B cell (primary cell): ENCODE measurements around the gene DNM2. TPM values are rescaled to one million over a fixed set of nuclear protein-coding genes. Genes with fewer than 3 reads are reported as not detected.

ENCODE experiments used
- ATAC-seq: fragments of 200-7000 bp; cut with Tn5 transposase; one replicate; pipeline ENCODE4 v1.10.0; 2021; ENCODE audit warnings: low read depth, mild to moderate bottlenecking, moderate number of reproducible peaks, moderate library complexity
- CTCF ChIA-PET: fragments of 350-600 bp; sonication (Branson Sonifier 250); formaldehyde crosslinking; loops from one replicate; lab custom pipeline; 2021; ENCODE audit warnings: antibody characterized with exemption, inconsistent platforms; lab: Charles Lee
- POLR2A ChIA-PET: fragments of 350-600 bp; sonication (Branson Sonifier 250); formaldehyde crosslinking; loops from one replicate; lab custom pipeline; 2021; ENCODE audit warnings: antibody characterized with exemption; lab: Charles Lee
- DNase-seq: peaks from one replicate; pipeline ENCODE4 v3.0.0; 2013
- H2AFZ ChIP-seq: 2 replicates; pipeline ENCODE4 v1.6.1; 2012; ENCODE audit warnings: mild to moderate bottlenecking, low read depth, low read length; ENCODE audit not compliant: insufficient read depth, poor library complexity, severe bottlenecking
- H3K27ac ChIP-seq, 2 donors: 1 replicate in 1 of 2; 2 replicates in 1 of 2; pipeline ENCODE4 v1.5.1; 2012 to 2013; ENCODE audit warnings: low read length in 2 of 2, mild to moderate bottlenecking in 2 of 2, moderate library complexity in 1 of 2
- H3K27me3 ChIP-seq, 4 experiments: fragments of 200-600 bp in 1 of 4; sonication (generic) in 1 of 4; replicated peaks in 1 of 4; 1 replicate in 2 of 4; 2 replicates in 2 of 4; pipeline versions ENCODE4 v1.6.1 to v1.7.0; 2013 to 2016; ENCODE audit warnings: low read length in 3 of 4, mild to moderate bottlenecking in 2 of 4, mixed read lengths in 1 of 4, moderate library complexity in 1 of 4; ENCODE audit not compliant: insufficient read depth in 4 of 4, control insufficient read depth in 3 of 4; ENCODE audit errors: control extremely low read depth in 1 of 4
- H3K36me3 ChIP-seq, 2 experiments: replicated peaks in 1 of 2; 1 replicate in 1 of 2; 2 replicates in 1 of 2; pipeline versions ENCODE4 v1.6.1 to v1.7.1; 2013; ENCODE audit warnings: low read length in 1 of 2; ENCODE audit not compliant: insufficient read depth in 2 of 2, control insufficient read depth in 1 of 2; ENCODE audit errors: control extremely low read depth in 1 of 2, extremely low read depth in 1 of 2
- H3K4me1 ChIP-seq, 2 donors: fragments of 200-600 bp in 1 of 2; sonication (generic) in 1 of 2; 1 replicate in 1 of 2; 2 replicates in 1 of 2; pipeline versions ENCODE4 v1.5.1 to v1.6.1; 2013 to 2017; ENCODE audit warnings: low read length in 2 of 2; ENCODE audit not compliant: control insufficient read depth in 2 of 2, insufficient read depth in 2 of 2
- H3K4me2 ChIP-seq: replicated peaks from 2 replicates; pipeline ENCODE3; 2012; ENCODE audit warnings: mild to moderate bottlenecking, low read depth, low read length; ENCODE audit not compliant: poor library complexity, severe bottlenecking
- H3K4me3 ChIP-seq, 5 experiments: fragments of 200-600 bp in 1 of 5; sonication (generic) in 1 of 5; 1 replicate in 3 of 5; 2 replicates in 2 of 5; pipeline versions ENCODE4 v1.5.1 to v1.7.0; 2011 to 2016; ENCODE audit warnings: low read length in 4 of 5, mild to moderate bottlenecking in 4 of 5, low read depth in 2 of 5, control low read depth in 1 of 5, moderate library complexity in 1 of 5; ENCODE audit not compliant: insufficient read depth in 1 of 5; ENCODE audit errors: control extremely low read depth in 1 of 5, extremely low read depth in 1 of 5
- H3K79me2 ChIP-seq: fragments of 200-600 bp; sonication (generic); one replicate; pipeline ENCODE4 v1.6.0; 2016; ENCODE audit warnings: low read length; ENCODE audit not compliant: control insufficient read depth, insufficient read depth
- H3K9ac ChIP-seq: fragments of 200-600 bp; sonication (generic); 2 replicates; pipeline ENCODE4 v1.6.1; 2017; ENCODE audit warnings: mild to moderate bottlenecking, low read length, moderate library complexity
- H3K9me3 ChIP-seq, 3 donors: one replicate each; pipeline versions ENCODE4 v1.6.1 to v1.7.1; 2013; ENCODE audit warnings: low read length in 2 of 3; ENCODE audit not compliant: control insufficient read depth in 2 of 3, insufficient read depth in 1 of 3; ENCODE audit errors: control extremely low read depth in 1 of 3
- H4K20me1 ChIP-seq: 2 replicates; pipeline ENCODE4 v1.6.0; 2012; ENCODE audit warnings: mild to moderate bottlenecking, low read length; ENCODE audit not compliant: insufficient read depth, control insufficient read depth, poor library complexity, severe bottlenecking
- H3K27ac Mint-ChIP-seq: one replicate; pipeline ENCODE4 v1.8.0; 2021; ENCODE audit warnings: mixed read lengths
- H3K27me3 Mint-ChIP-seq: one replicate; pipeline ENCODE4 v1.8.0; 2021; ENCODE audit warnings: mixed read lengths
- H3K4me1 Mint-ChIP-seq: one replicate; pipeline ENCODE4 v1.8.0; 2021; ENCODE audit warnings: mixed read lengths
- H3K4me3 Mint-ChIP-seq: one replicate; pipeline ENCODE4 v1.8.0; 2021; ENCODE audit warnings: mixed read lengths
- H3K9me3 Mint-ChIP-seq: one replicate; pipeline ENCODE4 v1.8.0; 2022; ENCODE audit warnings: mixed read lengths; ENCODE audit not compliant: insufficient read depth
- CTCF ChIP-seq: fragments of 200-600 bp; IDR thresholded peaks from one replicate; pipeline ENCODE4 v1.8.0; 2022; ENCODE audit warnings: antibody characterized with exemption, mild to moderate bottlenecking
- EZH2 ChIP-seq: IDR thresholded peaks from 2 replicates; pipeline ENCODE4 v1.6.1; 2012; ENCODE audit warnings: borderline replicate concordance, low read depth, mild to moderate bottlenecking, moderate library complexity, low read length; ENCODE audit not compliant: insufficient read depth, poor library complexity, severe bottlenecking
- WGBS: methylation state at CpG from one replicate; pipeline ENCODE4 v1.1.5; 2013; ENCODE audit warnings: missing lambda C conversion rate; ENCODE audit not compliant: insufficient coverage; 5-methylcytosine and 5-hydroxymethylcytosine counted together
- intact Hi-C: fragments of 100-400 bp; cut with micrococcal nuclease; formaldehyde crosslinking; loops from one replicate; pipeline ENCODE4 v1.10.0; 2022
- polyA plus RNA-seq: library from polyadenylated mRNA; depleted of rRNA; stranded (reverse); fragments of >200 nt; gene quantifications from 2 replicates; pipeline ENCODE4 v1.2.3, GENCODE V29; 2012
- total RNA-seq, 2 donors: library from RNA; stranded (reverse); fragments of 120-200 nt in 1 of 2; gene quantifications; 1 replicate in 1 of 2; 2 replicates in 1 of 2; pipeline versions ENCODE4 v1.2.3 to v1.2.4, GENCODE V29; 2013 to 2022

Gene DNM2
- total and polyA plus RNA-seq, 2 donors (not counting 1 experiment from before 2014, with no cell fraction given): 163 to 353 TPM

DNA sequence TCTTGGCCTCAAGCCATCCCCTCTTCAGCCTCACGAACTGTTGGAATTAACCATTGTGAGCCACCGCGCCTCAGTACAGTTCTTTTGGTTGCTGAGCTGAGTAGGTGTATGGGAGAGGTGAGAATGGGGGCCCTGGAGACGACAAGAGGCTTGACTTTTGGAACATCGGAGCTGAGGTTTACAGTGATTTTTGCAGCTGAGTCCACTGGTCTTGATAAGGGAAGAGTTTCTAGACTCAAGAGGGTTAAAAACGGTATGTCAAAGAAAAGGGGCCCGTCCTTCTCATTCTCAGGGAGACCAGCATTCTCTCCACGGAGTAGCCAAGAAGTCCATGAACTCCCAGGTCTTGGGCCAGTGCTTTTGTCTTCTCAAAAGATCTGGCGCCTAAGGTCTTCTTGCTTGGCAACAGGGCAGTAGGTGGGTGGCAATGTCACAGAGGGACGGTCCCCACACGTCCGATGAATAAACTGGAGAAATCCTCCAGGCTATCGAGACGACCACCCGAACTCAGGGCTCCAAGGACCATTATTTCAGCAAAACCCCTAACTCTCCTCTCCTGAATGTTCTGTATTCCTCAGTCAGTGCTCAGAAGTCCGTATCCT, 23.1 kb upstream of the DNM2 start:
- Histone ChIP-seq H4K20me1 (peaks cover 37% of the 10 kb centered on the region), H3K4me3 (no peak overlapping the region), H3K27ac (no peak overlapping the region), H3K9ac (no peak overlapping the region), H3K9me3 (peaks cover 0 to 8% (median 0%) of the 10 kb centered on the region in 3 donors), H3K36me3 (peaks cover 0 to 16% of the 10 kb centered on the region in 2 experiments), H3K4me2 (peak overlapping the region; percentile 84), H2AFZ (no peak overlapping the region), H3K4me1 (peaks cover 10 to 15% of the 10 kb centered on the region in 2 donors), H3K79me2 (no peaks in the 10 kb centered on the region), H3K27me3 (no peaks in the 10 kb centered on the region)
- H3K4me1 Mint-ChIP-seq: peaks cover 17% of the 10 kb centered on the region
- intact Hi-C loops: loop anchor here (5.0 kb wide), 1 partner anchor 128 kb away; the partner anchor contains the start of genes CDKN2D and KRI1
- H3K27me3 Mint-ChIP-seq: no peaks in the 10 kb centered on the region
- DNase-seq: peak; percentile 22
- TF ChIP-seq CTCF (no peak), EZH2 (no peak)
- POLR2A ChIA-PET: interaction anchor here (1.7 kb wide), 1 partner anchor 142 kb away, joined by 12 read pairs; the partner anchor contains the start of gene TMED1
- H3K9me3 Mint-ChIP-seq: no peaks in the 10 kb centered on the region
- no peak overlapping the region for H3K27ac Mint-ChIP-seq
- H3K4me3 Mint-ChIP-seq: peak overlapping the region; percentile 80
- ATAC-seq: no peak
- CTCF ChIA-PET: interaction anchor here (1.0 to 2.4 kb wide), 4 partner anchors 22 to 210 kb away, joined by 3 to 6 read pairs (median 4); partner anchors contain the start of gene DNM2
- 59% methylated on average over 13 of the region's 16 CpGs for WGBS
